ENCODE results near the gene CRB3.

GRCh38 chr19:6455924-6456323 lies 8.1 kb upstream of the CRB3 start:
- no peak for TF ChIP-seq CTCF (conservative IDR thresholded peaks at IDR 0.05; ENCODE audit: low read depth, low read length)
- no peak for TF ChIP-seq POLR2A (IDR thresholded peaks at IDR 0.05; ENCODE audit: low read depth, low read length)
- TF ChIP-seq CHD1 (IDR thresholded peaks at IDR 0.05; ENCODE audit: low read depth, low read length) = no peak
- no peak for TF ChIP-seq RFX5 (IDR thresholded peaks at IDR 0.05; ENCODE audit: low read depth, low read length)
- TF ChIP-seq FOS (IDR thresholded peaks at IDR 0.05; ENCODE audit: low read depth, low read length) = no peak
- TF ChIP-seq USF2 (IDR thresholded peaks at IDR 0.05; ENCODE audit: low read depth, low read length) = no peak
- TF ChIP-seq CEBPB (IDR thresholded peaks at IDR 0.05; ENCODE audit: low read depth, low read length) = no peak
- TF ChIP-seq MAZ (IDR thresholded peaks at IDR 0.05; ENCODE audit: borderline replicate concordance, low read depth, low read length) = no peak
- no peak for TF ChIP-seq RCOR1 (IDR thresholded peaks at IDR 0.05; ENCODE audit: insufficient replicate concordance, low read length)
- TF ChIP-seq MAFK (IDR thresholded peaks at IDR 0.05; ENCODE audit: low read depth, low read length) = no peak
- TF ChIP-seq RAD21 (IDR thresholded peaks at IDR 0.05; ENCODE audit: low read length) = no peak
- no peak for TF ChIP-seq BHLHE40 (IDR thresholded peaks at IDR 0.05; ENCODE audit: low read depth, low read length)
